22Rv1 (cell line): ENCODE results near the gene STRBP.

Experiments used
- ZFX ChIP-seq: fragments of 450-650 bp; IDR thresholded peaks from 2 replicates; pipeline ENCODE4 v1.6.1; 2017; ENCODE audit warnings: antibody characterized with exemption, borderline replicate concordance
- TF ChIP-seq, protein P1 (sequence below): fragments of 450-650 bp; IDR thresholded peaks from 2 replicates; pipeline ENCODE4 v1.5.1; 2017; ENCODE audit warnings: mild to moderate bottlenecking

DNA sequence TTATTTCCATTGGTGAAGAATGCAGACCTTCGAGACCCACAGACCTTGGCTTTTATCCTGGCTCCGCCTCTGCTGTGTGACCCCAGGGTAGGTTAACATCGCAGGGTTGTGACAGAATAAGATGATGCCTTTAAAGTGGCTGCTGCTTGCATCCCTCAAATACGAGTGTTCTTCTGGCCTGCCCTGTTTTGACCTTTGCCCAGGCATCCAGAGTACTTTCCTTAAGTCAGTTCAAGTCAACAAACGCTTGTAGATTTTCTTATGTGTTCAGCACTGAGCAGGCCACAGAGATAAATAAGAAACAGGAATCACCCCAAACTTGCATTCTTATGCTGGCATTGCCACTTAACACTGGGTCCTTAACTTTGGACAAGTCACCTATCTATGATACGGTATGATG lies 184.7 kb downstream of the STRBP start:
- TF ChIP-seq, protein P1, sequence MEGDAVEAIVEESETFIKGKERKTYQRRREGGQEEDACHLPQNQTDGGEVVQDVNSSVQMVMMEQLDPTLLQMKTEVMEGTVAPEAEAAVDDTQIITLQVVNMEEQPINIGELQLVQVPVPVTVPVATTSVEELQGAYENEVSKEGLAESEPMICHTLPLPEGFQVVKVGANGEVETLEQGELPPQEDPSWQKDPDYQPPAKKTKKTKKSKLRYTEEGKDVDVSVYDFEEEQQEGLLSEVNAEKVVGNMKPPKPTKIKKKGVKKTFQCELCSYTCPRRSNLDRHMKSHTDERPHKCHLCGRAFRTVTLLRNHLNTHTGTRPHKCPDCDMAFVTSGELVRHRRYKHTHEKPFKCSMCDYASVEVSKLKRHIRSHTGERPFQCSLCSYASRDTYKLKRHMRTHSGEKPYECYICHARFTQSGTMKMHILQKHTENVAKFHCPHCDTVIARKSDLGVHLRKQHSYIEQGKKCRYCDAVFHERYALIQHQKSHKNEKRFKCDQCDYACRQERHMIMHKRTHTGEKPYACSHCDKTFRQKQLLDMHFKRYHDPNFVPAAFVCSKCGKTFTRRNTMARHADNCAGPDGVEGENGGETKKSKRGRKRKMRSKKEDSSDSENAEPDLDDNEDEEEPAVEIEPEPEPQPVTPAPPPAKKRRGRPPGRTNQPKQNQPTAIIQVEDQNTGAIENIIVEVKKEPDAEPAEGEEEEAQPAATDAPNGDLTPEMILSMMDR: no peak
- TF ChIP-seq ZFX: no peak
